Common myeloid progenitor, CD34-positive (primary cell): ENCODE measurements around the gene ARPIN.
A peak's percentile ranks its signal among the peaks of the same experiment; 100 is the strongest.

ENCODE experiments used
- CTCF ChIA-PET: fragments of 350-600 bp; sonication (Branson Sonifier 250); formaldehyde crosslinking; loops from one replicate; lab custom pipeline; 2021; ENCODE audit warnings: antibody characterized with exemption; lab: Charles Lee
- POLR2A ChIA-PET: fragments of 350-600 bp; sonication (Branson Sonifier 250); formaldehyde crosslinking; loops from one replicate; lab custom pipeline; 2021; ENCODE audit warnings: antibody characterized with exemption; lab: Charles Lee
- DNase-seq, 3 donors: peaks; one replicate each; pipeline versions ENCODE4 v3.0.0 to v3.0.0-alpha.2; 2013
- H3K27ac ChIP-seq, 2 experiments: 1 replicate in 1 of 2; 2 replicates in 1 of 2; pipeline ENCODE4 v1.7.0; 2013; ENCODE audit warnings: inconsistent platforms in 2 of 2, low read length in 2 of 2, mild to moderate bottlenecking in 2 of 2, low read depth in 1 of 2, moderate library complexity in 1 of 2; ENCODE audit not compliant: severe bottlenecking in 2 of 2, insufficient read depth in 1 of 2, poor library complexity in 1 of 2
- H3K27me3 ChIP-seq, 5 experiments: replicated peaks in 2 of 5; 1 replicate in 3 of 5; 2 replicates in 2 of 5; pipeline versions ENCODE4 v1.6.1 to v1.7.0; 2013; ENCODE audit warnings: low read length in 4 of 5, mild to moderate bottlenecking in 2 of 5, moderate library complexity in 2 of 5, inconsistent platforms in 1 of 5; ENCODE audit not compliant: insufficient read depth in 5 of 5, control insufficient read depth in 4 of 5
- H3K36me3 ChIP-seq, 4 experiments: 1 replicate in 2 of 4; 2 replicates in 2 of 4; pipeline versions ENCODE4 v1.6.1 to v1.7.0; 2013; ENCODE audit warnings: low read length in 3 of 4, control low read depth in 1 of 4, mild to moderate bottlenecking in 1 of 4; ENCODE audit not compliant: control insufficient read depth in 4 of 4, insufficient read depth in 4 of 4
- H3K4me1 ChIP-seq, 4 experiments: 1 replicate in 3 of 4; 2 replicates in 1 of 4; pipeline versions ENCODE4 v1.6.1 to v1.7.1; 2013; ENCODE audit warnings: low read length in 3 of 4, mild to moderate bottlenecking in 3 of 4, control low read depth in 1 of 4, inconsistent platforms in 1 of 4, moderate library complexity in 1 of 4; ENCODE audit not compliant: control insufficient read depth in 4 of 4, insufficient read depth in 4 of 4; ENCODE audit errors: control extremely low read depth in 1 of 4
- H3K4me3 ChIP-seq, 7 experiments: 1 replicate in 4 of 7; 2 replicates in 3 of 7; pipeline versions ENCODE4 v1.5.1 to v1.7.0; 2013; ENCODE audit warnings: mild to moderate bottlenecking in 7 of 7, low read length in 6 of 7, moderate library complexity in 6 of 7, inconsistent platforms in 2 of 7, low read depth in 2 of 7, control low read depth in 1 of 7; ENCODE audit not compliant: insufficient read depth in 4 of 7, control insufficient read depth in 1 of 7; ENCODE audit errors: extremely low read depth in 1 of 7
- H3K9me3 ChIP-seq, 5 experiments: 1 replicate in 4 of 5; 2 replicates in 1 of 5; pipeline versions ENCODE4 v1.6.1 to v1.7.1; 2013; ENCODE audit warnings: low read length in 4 of 5, mild to moderate bottlenecking in 2 of 5, inconsistent platforms in 1 of 5, low read depth in 1 of 5, moderate library complexity in 1 of 5; ENCODE audit not compliant: control insufficient read depth in 4 of 5, insufficient read depth in 2 of 5; ENCODE audit errors: control extremely low read depth in 1 of 5
- WGBS: methylation state at CpG from one replicate; pipeline ENCODE4 v1.1.5; 2013; ENCODE audit not compliant: insufficient coverage; 5-methylcytosine and 5-hydroxymethylcytosine counted together

The ARPIN gene

GRCh38 chr15:89936051-89936785, 23.5 kb upstream of the ARPIN start:
- H3K9me3 ChIP-seq, result no peaks in the 10 kb centered on the region
- peaks cover 7 to 35% (median 22%) of the 10 kb centered on the region in 4 experiments for H3K4me1 ChIP-seq
- no peaks in the 10 kb centered on the region for H3K27me3 ChIP-seq
- H3K27ac ChIP-seq, result no peak overlapping the region
- no peaks in the 10 kb centered on the region for H3K36me3 ChIP-seq
- POLR2A ChIA-PET, result no interaction called here
- DNase-seq, result peak; percentile 31 to 73 (median 69)
- H3K4me3 ChIP-seq, result peak overlapping the region in 1 of 7 experiments; percentile 16
- CTCF ChIA-PET, result interaction anchor here (0.9 to 1.6 kb wide), 4 partner anchors 8 to 135 kb away, joined by 3 to 6 read pairs (median 4); no protein-coding TSS in a partner anchor
- 34% methylated on average over 7 of the region's 8 CpGs for WGBS

- CTCF ChIA-PET, result interaction anchor here (0.8 kb wide), 1 partner anchor 158 kb away, joined by 3 read pairs; no protein-coding TSS in a partner anchor
Observed at GRCh38 chr15:89932880-89933279, 20.1 kb upstream of the ARPIN start.

GRCh38 chr15:89928421-89928820, 15.7 kb upstream of the ARPIN start:
- ChIA-PET POLR2A (no interaction called here), CTCF (interaction anchor here (2.2 kb wide), 1 partner anchor 10 kb away, joined by 6 read pairs; no protein-coding TSS in a partner anchor)
- Histone ChIP-seq H3K27me3 (no peaks in the 10 kb centered on the region), H3K9me3 (no peaks in the 10 kb centered on the region), H3K4me3 (no peak overlapping the region), H3K4me1 (no peaks in the 10 kb centered on the region), H3K36me3 (no peaks in the 10 kb centered on the region), H3K27ac (no peak overlapping the region)
- 100% methylated on average over 4 of the region's 4 CpGs for WGBS
- no peak for DNase-seq

More at GRCh38 chr15:89932880-89933279, 20.1 kb upstream of the ARPIN start:
- H3K27me3 ChIP-seq, result no peaks in the 10 kb centered on the region
- no peak overlapping the region for H3K4me3 ChIP-seq
- no peak for DNase-seq
- POLR2A ChIA-PET, result no interaction called here
- H3K4me1 ChIP-seq, result peaks cover 7 to 24% (median 16%) of the 10 kb centered on the region in 4 experiments
- no peaks in the 10 kb centered on the region for H3K9me3 ChIP-seq
- WGBS, result no CpG with 5 or more reads among the region's 3 CpGs
- no peak overlapping the region for H3K27ac ChIP-seq
- no peaks in the 10 kb centered on the region for H3K36me3 ChIP-seq

GRCh38 chr15:89926158-89926557, 13.4 kb upstream of the ARPIN start:
- Histone ChIP-seq H3K27me3 (no peaks in the 10 kb centered on the region), H3K36me3 (no peaks in the 10 kb centered on the region), H3K9me3 (no peaks in the 10 kb centered on the region), H3K4me3 (no peak overlapping the region), H3K4me1 (no peaks in the 10 kb centered on the region), H3K27ac (no peak overlapping the region)
- no CpG with 5 or more reads among the region's 2 CpGs for WGBS
- CTCF ChIA-PET, result interaction anchor here (1.4 kb wide), 1 partner anchor 27 kb away, joined by 3 read pairs; no protein-coding TSS in a partner anchor
- DNase-seq, result no peak
- POLR2A ChIA-PET, result no interaction called here

- CTCF ChIA-PET, result interaction anchor here (0.7 to 2.1 kb wide), 10 partner anchors 7 to 167 kb away, joined by 3 to 6 read pairs (median 3); no protein-coding TSS in a partner anchor
Observed at GRCh38 chr15:89917442-89918101, 4.8 kb upstream of the ARPIN start.

GRCh38 chr15:89916660-89917059, 3.9 kb upstream of the ARPIN start:
- POLR2A ChIA-PET, result no interaction called here

More at GRCh38 chr15:89917442-89918101, 4.8 kb upstream of the ARPIN start:
- Histone ChIP-seq H3K27ac (no peak overlapping the region), H3K4me3 (no peak overlapping the region), H3K9me3 (no peaks in the 10 kb centered on the region), H3K4me1 (peaks cover 0 to 6% (median 4%) of the 10 kb centered on the region in 4 experiments), H3K36me3 (no peaks in the 10 kb centered on the region), H3K27me3 (peaks cover 0 to 2% (median 0%) of the 10 kb centered on the region in 5 experiments)
- POLR2A ChIA-PET, result no interaction called here
- WGBS, result 100% methylated on average over 2 of the region's 4 CpGs
- no peak for DNase-seq

More at GRCh38 chr15:89916660-89917059, 3.9 kb upstream of the ARPIN start:
- Histone ChIP-seq H3K36me3 (no peaks in the 10 kb centered on the region), H3K27me3 (peaks cover 0 to 2% (median 0%) of the 10 kb centered on the region in 5 experiments), H3K4me1 (peaks cover under 1 to 10% (median 6%) of the 10 kb centered on the region in 4 experiments), H3K27ac (no peak overlapping the region), H3K9me3 (no peaks in the 10 kb centered on the region), H3K4me3 (no peak overlapping the region)
- WGBS, result 100% methylated on average over 1 of the region's 3 CpGs
- CTCF ChIA-PET, result interaction anchor here (1.3 kb wide), 1 partner anchor 156 kb away, joined by 3 read pairs; no protein-coding TSS in a partner anchor
- DNase-seq, result no peak
